Measurements from ENCODE around the gene AKAP1. TPM values are rescaled to one million over a fixed set of nuclear protein-coding genes. Genes with fewer than 3 reads are reported as not detected.

The AKAP1 gene
- total and polyA plus RNA-seq, 2 experiments from 2014 or later, result 8.6 to 10.7 TPM

- in situ Hi-C loops (cut with MboI), result no loop called here
- Histone ChIP-seq H3K27ac (no peak overlapping the region), H3K9me3 (ENCODE audit: low read depth) (no peaks in the 10 kb centered on the region), H3F3A (ENCODE audit: insufficient read depth) (no peaks in the 10 kb centered on the region), H3K36me3 (ENCODE audit: low read depth) (no peaks in the 10 kb centered on the region), H3K9ac (no peak overlapping the region), H2AFZ (no peak overlapping the region), H3K4me1 (ENCODE audit: insufficient read depth) (no peaks in the 10 kb centered on the region), H3K27me3 (replicated peaks; ENCODE audit: insufficient read depth) (peaks cover 7% of the 10 kb centered on the region; the same call in 1 of the 2 replicates), H3K79me2 (ENCODE audit: insufficient read depth) (no peaks in the 10 kb centered on the region), H3K9me2 (ENCODE audit: insufficient read depth) (no peaks in the 10 kb centered on the region), H4K20me1 (ENCODE audit: insufficient read depth) (no peaks in the 10 kb centered on the region), H3K4me2 (ENCODE audit: unreplicated experiment) (no peak overlapping the region), H3K4me3 (no peak overlapping the region)
- 47% methylated on average over 5 of the region's 5 CpGs for WGBS, 2 experiments (ENCODE audit: low coverage in 1 of 2, low lambda C conversion rate in 2 of 2, missing lambda C conversion rate in 2 of 2)
- no peak for TF ChIP-seq EZH2 (IDR thresholded peaks at IDR 0.05; ENCODE audit: insufficient read depth, poor library complexity, severe bottlenecking)
- no peak for TF ChIP-seq EZH2phosphoT487 (IDR thresholded peaks at IDR 0.05; ENCODE audit: insufficient read depth, low read depth)
- no peak for DNase-seq
Measured at GRCh38 chr17:57071991-57072944, 12.8 kb upstream of the AKAP1 start.

DNA sequence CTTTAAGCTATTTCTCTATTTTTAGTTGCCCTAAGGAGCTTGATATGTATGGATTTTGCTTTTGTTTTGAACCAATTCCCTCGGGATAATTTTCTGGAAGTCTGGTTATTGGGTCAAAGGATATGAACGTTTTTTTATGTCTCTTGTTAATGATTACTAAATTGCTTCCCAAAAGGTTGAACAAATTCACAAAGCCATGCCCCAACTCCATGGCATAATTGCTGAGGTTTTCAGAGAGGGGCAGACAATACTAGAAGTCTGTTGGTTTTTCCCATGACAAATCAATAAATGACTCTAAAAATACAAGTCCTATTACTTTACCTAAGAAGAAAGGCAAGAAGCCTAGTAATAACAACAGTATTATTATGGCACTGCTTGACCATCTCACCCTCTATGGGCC is 11.4 kb upstream of the AKAP1 start:
- WGBS, 2 experiments (ENCODE audit: low coverage in 1 of 2, low lambda C conversion rate in 2 of 2, missing lambda C conversion rate in 2 of 2), result 10 to 20% methylated on average over 2 of the region's 2 CpGs
- Histone ChIP-seq H2AFZ (no peak overlapping the region), H4K20me1 (ENCODE audit: insufficient read depth) (no peaks in the 10 kb centered on the region), H3K9me2 (ENCODE audit: insufficient read depth) (no peaks in the 10 kb centered on the region), H3K9me3 (ENCODE audit: low read depth) (no peaks in the 10 kb centered on the region), H3K27ac (no peak overlapping the region), H3K27me3 (replicated peaks; ENCODE audit: insufficient read depth) (peaks cover 7% of the 10 kb centered on the region; the same call in 1 of the 2 replicates), H3F3A (ENCODE audit: insufficient read depth) (no peaks in the 10 kb centered on the region), H3K9ac (no peak overlapping the region), H3K36me3 (ENCODE audit: low read depth) (no peaks in the 10 kb centered on the region), H3K79me2 (ENCODE audit: insufficient read depth) (no peaks in the 10 kb centered on the region), H3K4me3 (no peak overlapping the region), H3K4me1 (ENCODE audit: insufficient read depth) (no peaks in the 10 kb centered on the region), H3K4me2 (ENCODE audit: unreplicated experiment) (no peak overlapping the region)
- TF ChIP-seq EZH2 (IDR thresholded peaks at IDR 0.05; ENCODE audit: insufficient read depth, poor library complexity, severe bottlenecking), result no peak
- no peak for TF ChIP-seq EZH2phosphoT487 (IDR thresholded peaks at IDR 0.05; ENCODE audit: insufficient read depth, low read depth)
- in situ Hi-C loops (cut with MboI), result no loop called here
- no peak for DNase-seq

GRCh38 chr17:57075193-57075592 is 9.9 kb upstream of the AKAP1 start:
- Histone ChIP-seq H3K9me3 (ENCODE audit: low read depth) (no peaks in the 10 kb centered on the region), H3K9me2 (ENCODE audit: insufficient read depth) (no peaks in the 10 kb centered on the region), H3K9ac (no peak overlapping the region), H3K4me2 (ENCODE audit: unreplicated experiment) (no peak overlapping the region), H3K27me3 (replicated peaks; ENCODE audit: insufficient read depth) (peaks cover 7% of the 10 kb centered on the region; the same call in 1 of the 2 replicates), H4K20me1 (ENCODE audit: insufficient read depth) (no peaks in the 10 kb centered on the region), H3K27ac (no peak overlapping the region), H2AFZ (no peak overlapping the region), H3F3A (ENCODE audit: insufficient read depth) (no peaks in the 10 kb centered on the region), H3K79me2 (ENCODE audit: insufficient read depth) (no peaks in the 10 kb centered on the region), H3K36me3 (ENCODE audit: low read depth) (no peaks in the 10 kb centered on the region), H3K4me3 (no peak overlapping the region), H3K4me1 (ENCODE audit: insufficient read depth) (no peaks in the 10 kb centered on the region)
- in situ Hi-C loops (cut with MboI), result no loop called here
- no peak for DNase-seq
- TF ChIP-seq EZH2phosphoT487 (IDR thresholded peaks at IDR 0.05; ENCODE audit: insufficient read depth, low read depth) (no peak), EZH2 (IDR thresholded peaks at IDR 0.05; ENCODE audit: insufficient read depth, poor library complexity, severe bottlenecking) (no peak)
- 71 to 81% methylated on average over 3 of the region's 3 CpGs for WGBS, 2 experiments (ENCODE audit: low coverage in 1 of 2, low lambda C conversion rate in 2 of 2, missing lambda C conversion rate in 2 of 2)

DNA sequence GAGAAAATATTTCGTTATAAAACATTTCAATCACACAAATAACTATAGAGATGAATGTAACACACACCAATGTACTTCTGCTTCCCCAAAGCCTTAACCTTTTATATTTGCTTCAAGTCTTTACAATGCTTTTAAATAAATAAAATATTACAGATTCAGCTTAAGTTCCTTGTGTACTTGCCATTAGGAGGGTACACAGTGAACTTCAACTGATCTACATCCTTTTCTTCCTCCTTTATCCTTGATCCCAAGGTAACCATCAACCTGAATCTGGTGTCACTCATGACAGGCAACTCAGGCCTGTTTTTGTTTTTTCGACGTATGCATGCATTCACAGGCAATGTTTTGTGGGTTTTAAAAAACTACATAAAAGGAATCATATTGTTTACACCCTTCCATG is 9.3 kb upstream of the AKAP1 start:
- Histone ChIP-seq H3K4me2 (ENCODE audit: unreplicated experiment) (no peak overlapping the region), H3K36me3 (ENCODE audit: low read depth) (no peaks in the 10 kb centered on the region)
- 58 to 64% methylated on average over 3 of the region's 3 CpGs for WGBS, 2 experiments (ENCODE audit: low coverage in 1 of 2, low lambda C conversion rate in 2 of 2, missing lambda C conversion rate in 2 of 2)

More for the DNA sequence above, 9.3 kb upstream of the AKAP1 start:
- Histone ChIP-seq H3K27me3 (replicated peaks; ENCODE audit: insufficient read depth) (peaks cover 7% of the 10 kb centered on the region; the same call in 1 of the 2 replicates), H3K79me2 (ENCODE audit: insufficient read depth) (no peaks in the 10 kb centered on the region), H3K4me1 (ENCODE audit: insufficient read depth) (no peaks in the 10 kb centered on the region), H2AFZ (no peak overlapping the region), H3K27ac (no peak overlapping the region), H3K4me3 (no peak overlapping the region), H3K9me3 (ENCODE audit: low read depth) (no peaks in the 10 kb centered on the region), H3K9ac (no peak overlapping the region), H3K9me2 (ENCODE audit: insufficient read depth) (no peaks in the 10 kb centered on the region), H4K20me1 (ENCODE audit: insufficient read depth) (no peaks in the 10 kb centered on the region), H3F3A (ENCODE audit: insufficient read depth) (no peaks in the 10 kb centered on the region)
- no peak for DNase-seq
- TF ChIP-seq EZH2phosphoT487 (IDR thresholded peaks at IDR 0.05; ENCODE audit: insufficient read depth, low read depth), result no peak
- TF ChIP-seq EZH2 (IDR thresholded peaks at IDR 0.05; ENCODE audit: insufficient read depth, poor library complexity, severe bottlenecking), result no peak
- in situ Hi-C loops (cut with MboI), result no loop called here
